ENCODE measurements around the gene PRAMEF1.

DNA sequence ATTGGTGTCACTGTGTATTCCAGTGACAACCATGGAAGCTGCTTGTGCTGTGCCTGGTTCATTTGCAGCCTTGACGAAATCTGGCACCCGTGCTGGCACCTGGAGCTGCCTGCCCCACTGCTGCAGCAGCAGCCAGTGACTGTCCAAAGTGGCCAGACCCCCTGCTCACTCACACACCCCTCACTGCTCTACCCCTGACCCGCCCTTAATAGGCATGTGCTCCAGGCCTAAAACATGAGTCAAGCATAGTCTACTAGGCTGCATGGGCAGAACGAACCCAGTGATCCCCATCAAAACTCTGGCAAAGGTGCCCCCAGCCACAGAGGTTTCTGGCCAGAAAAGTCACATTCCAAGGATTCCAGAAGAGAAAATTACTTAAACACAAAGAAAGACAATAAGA, 7.7 kb downstream of the PRAMEF1 start:
- TF ChIP-seq POLR2A (IDR thresholded peaks at IDR 0.05): no peak
- TF ChIP-seq, protein P1, sequence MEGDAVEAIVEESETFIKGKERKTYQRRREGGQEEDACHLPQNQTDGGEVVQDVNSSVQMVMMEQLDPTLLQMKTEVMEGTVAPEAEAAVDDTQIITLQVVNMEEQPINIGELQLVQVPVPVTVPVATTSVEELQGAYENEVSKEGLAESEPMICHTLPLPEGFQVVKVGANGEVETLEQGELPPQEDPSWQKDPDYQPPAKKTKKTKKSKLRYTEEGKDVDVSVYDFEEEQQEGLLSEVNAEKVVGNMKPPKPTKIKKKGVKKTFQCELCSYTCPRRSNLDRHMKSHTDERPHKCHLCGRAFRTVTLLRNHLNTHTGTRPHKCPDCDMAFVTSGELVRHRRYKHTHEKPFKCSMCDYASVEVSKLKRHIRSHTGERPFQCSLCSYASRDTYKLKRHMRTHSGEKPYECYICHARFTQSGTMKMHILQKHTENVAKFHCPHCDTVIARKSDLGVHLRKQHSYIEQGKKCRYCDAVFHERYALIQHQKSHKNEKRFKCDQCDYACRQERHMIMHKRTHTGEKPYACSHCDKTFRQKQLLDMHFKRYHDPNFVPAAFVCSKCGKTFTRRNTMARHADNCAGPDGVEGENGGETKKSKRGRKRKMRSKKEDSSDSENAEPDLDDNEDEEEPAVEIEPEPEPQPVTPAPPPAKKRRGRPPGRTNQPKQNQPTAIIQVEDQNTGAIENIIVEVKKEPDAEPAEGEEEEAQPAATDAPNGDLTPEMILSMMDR (IDR thresholded peaks at IDR 0.05): no peak

All from adrenal gland (tissue), 5 donors.